Measurements from ENCODE around the gene OR51L1.

GRCh38 chr11:4975436-4975835 lies 19.2 kb upstream of the OR51L1 start:
- TF ChIP-seq REST (IDR thresholded peaks at IDR 0.05; ENCODE audit: insufficient read depth in 1 of 2, low read depth in 2 of 2, low read length in 1 of 2) (no peak), CTCF (IDR thresholded peaks at IDR 0.05) (no peak), POLR2AphosphoS5 (IDR thresholded peaks at IDR 0.05; ENCODE audit: low read depth, low read length) (no peak), TCF7L2 (IDR thresholded peaks at IDR 0.05; ENCODE audit: low read depth, low read length) (no peak)

All from Panc1 (cell line).